ENCODE results near the gene CUEDC1.

DNA sequence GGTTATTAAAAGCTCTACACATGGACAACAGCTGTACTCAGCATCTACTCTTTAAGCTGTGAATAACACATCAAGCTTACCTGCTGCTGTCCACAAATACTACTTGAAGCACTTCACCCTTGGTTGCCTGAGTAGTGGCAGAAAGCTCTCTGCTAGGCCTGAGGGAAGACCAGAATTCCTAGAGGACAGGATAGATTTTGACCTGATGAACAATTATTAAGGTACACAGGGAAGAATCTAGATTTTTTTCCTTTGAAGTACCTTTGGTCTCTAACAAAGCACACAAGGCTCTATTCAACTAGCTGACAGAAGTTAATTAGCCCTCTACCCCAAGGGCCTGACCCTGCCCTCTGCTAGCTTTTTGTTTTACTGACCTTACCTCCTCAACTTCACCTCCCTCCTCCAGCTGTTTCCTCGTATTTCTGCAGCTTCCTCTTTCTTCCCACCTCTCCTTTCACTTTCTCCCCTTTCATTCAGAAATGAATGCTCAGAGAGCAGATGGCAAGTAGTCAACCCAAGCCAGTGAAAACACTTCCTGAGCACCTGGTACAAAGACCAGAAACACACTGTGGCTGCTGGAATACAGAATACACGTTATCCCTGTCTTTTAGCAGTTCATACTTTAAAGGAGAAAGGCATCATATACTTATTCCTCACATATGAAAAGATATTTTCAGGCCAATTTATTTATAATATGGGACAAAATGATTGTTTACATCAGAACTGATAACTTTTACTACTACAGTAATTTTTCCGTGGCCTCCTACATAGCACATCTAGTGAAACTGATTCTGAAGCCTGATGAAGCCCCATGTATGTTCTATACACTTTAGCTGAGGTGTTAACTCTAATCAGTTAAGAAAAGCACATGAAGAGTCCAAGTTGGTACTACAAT, 38.5 kb upstream of the CUEDC1 start:
- TF ChIP-seq POLR2AphosphoS5 (IDR thresholded peaks at IDR 0.05; ENCODE audit: borderline replicate concordance, low read depth, low read length): peak; percentile 55; the same call in 1 of the 2 replicates
- TF ChIP-seq EZH2 (IDR thresholded peaks at IDR 0.05): no peak
